Posterior vena cava (tissue), 2 donors: ENCODE results near the gene GPR31. TPM values are rescaled to one million over a fixed set of nuclear protein-coding genes. Genes with fewer than 3 reads are reported as not detected.

Source experiments
- DNase-seq: peaks from one replicate; pipeline ENCODE4 v3.0.0-alpha.2; 2020; ENCODE audit warnings: low spot score
- intact Hi-C, 2 donors: fragments of 100-400 bp; cut with DNase I; formaldehyde crosslinking; loops; one replicate each; pipeline versions ENCODE4 v1.14.1 to v1.14.2; 2022 to 2023
- total RNA-seq, 2 donors: library from RNA; stranded (reverse); fragmentation: NEBNext Ultra II Directional; extraction: Animal tissue kit (Norgen Biotek cat#: 25700); gene quantifications; one replicate each; pipeline ENCODE4 v1.2.1, GENCODE V29; 2021
- donor health status: DM: yes; HTN: yes; CAD: no.
- donor health status: DM: yes; HTN: yes; CAD: no.

The GPR31 gene
- total RNA-seq, 2 donors from 2014 or later = not detected

GRCh38 chr6:167107787-167108186 is 50.0 kb downstream of the GPR31 start:
- intact Hi-C loops = no loop called here

GRCh38 chr6:167106406-167106805 is 51.4 kb downstream of the GPR31 start:
- no peak for DNase-seq
- intact Hi-C loops = no loop called here

More at GRCh38 chr6:167107787-167108186, 50.0 kb downstream of the GPR31 start:
- no peak for DNase-seq

Other genes with a start within 250 kb of the GPR31 start
- gene RNASET2, start 201.4 kb downstream of the GPR31 start, total RNA-seq = 10 to 100 TPM; 18.3 to 45.4 TPM
- 1 to 10 TPM; 7.9 to 8.7 TPM for gene CEP43, start 158.6 kb downstream of the GPR31 start, total RNA-seq
- not detected for gene CCR6, start 34.9 kb downstream of the GPR31 start, total RNA-seq
- not detected for gene UNC93A, start 133.3 kb upstream of the GPR31 start, total RNA-seq
- gene TTLL2, start 167.1 kb upstream of the GPR31 start, total RNA-seq = not detected